Measurements from ENCODE around the gene TFF3. TPM values are rescaled to one million over a fixed set of nuclear protein-coding genes. Genes with fewer than 3 reads are reported as not detected.

TFF3 gene
- total and polyA plus RNA-seq, 10 of the 15 experiments (the other 5 are each of a cell fraction or from before 2014, with no cell fraction given): not detected

- TF ChIP-seq KLF5 (IDR thresholded peaks at IDR 0.05; ENCODE audit: partially characterized antibody) (no peak), NR2C1 (IDR thresholded peaks at IDR 0.05) (no peak), YBX1 (IDR thresholded peaks at IDR 0.05) (no peak), MTA3 (IDR thresholded peaks at IDR 0.05; ENCODE audit: borderline replicate concordance, low read length) (no peak), PML (IDR thresholded peaks at IDR 0.05; ENCODE audit: low read length) (no peak), MXI1 (IDR thresholded peaks at IDR 0.05; ENCODE audit: low read depth, low read length) (no peak), BRCA1 (IDR thresholded peaks at IDR 0.05; ENCODE audit: low read depth, low read length) (no peak), MEF2B (IDR thresholded peaks at IDR 0.05; ENCODE audit: partially characterized antibody, poor library complexity, severe bottlenecking) (peak; percentile 95), NBN (IDR thresholded peaks at IDR 0.05) (peak; percentile 91), CHD1 (IDR thresholded peaks at IDR 0.05; ENCODE audit: low read depth, low read length) (no peak), EGR1 (IDR thresholded peaks at IDR 0.05; ENCODE audit: borderline replicate concordance in 1 of 2, low read depth in 2 of 2, low read length in 2 of 2) (no peak), CBX5 (IDR thresholded peaks at IDR 0.05; ENCODE audit: low read depth) (no peak), PBX3 (IDR thresholded peaks at IDR 0.05; ENCODE audit: insufficient replicate concordance, low read depth, low read length) (no peak), GABPA (IDR thresholded peaks at IDR 0.05; ENCODE audit: low read depth) (no peak), FOS (IDR thresholded peaks at IDR 0.05; ENCODE audit: borderline replicate concordance, extremely low read depth, insufficient read length) (no peak), ZNF24 (IDR thresholded peaks at IDR 0.05) (no peak), JUND (IDR thresholded peaks at IDR 0.05; ENCODE audit: low read depth, low read length) (no peak), RBBP5 (conservative IDR thresholded peaks at IDR 0.05) (no peak), CEBPB (IDR thresholded peaks at IDR 0.05; ENCODE audit: borderline replicate concordance in 1 of 2, low read depth in 2 of 2, low read length in 2 of 2) (no peak), SP1 (IDR thresholded peaks at IDR 0.05; ENCODE audit: low read depth, low read length) (no peak), ZNF622 (IDR thresholded peaks at IDR 0.05) (no peak), SREBF2 (IDR thresholded peaks at IDR 0.05; ENCODE audit: low read length) (no peak), MTA2 (IDR thresholded peaks at IDR 0.05; ENCODE audit: low read depth) (no peak), REST (IDR thresholded peaks at IDR 0.05; ENCODE audit: low read depth, low read length) (no peak), CBFB (IDR thresholded peaks at IDR 0.05; ENCODE audit: low read depth) (peak; percentile 52; the same call in 1 of the 2 replicates), PKNOX1 (IDR thresholded peaks at IDR 0.05) (0 out of 2 replicates have a peak, but pooled peaks have one; percentile 20)
- TF ChIP-seq, protein P1, sequence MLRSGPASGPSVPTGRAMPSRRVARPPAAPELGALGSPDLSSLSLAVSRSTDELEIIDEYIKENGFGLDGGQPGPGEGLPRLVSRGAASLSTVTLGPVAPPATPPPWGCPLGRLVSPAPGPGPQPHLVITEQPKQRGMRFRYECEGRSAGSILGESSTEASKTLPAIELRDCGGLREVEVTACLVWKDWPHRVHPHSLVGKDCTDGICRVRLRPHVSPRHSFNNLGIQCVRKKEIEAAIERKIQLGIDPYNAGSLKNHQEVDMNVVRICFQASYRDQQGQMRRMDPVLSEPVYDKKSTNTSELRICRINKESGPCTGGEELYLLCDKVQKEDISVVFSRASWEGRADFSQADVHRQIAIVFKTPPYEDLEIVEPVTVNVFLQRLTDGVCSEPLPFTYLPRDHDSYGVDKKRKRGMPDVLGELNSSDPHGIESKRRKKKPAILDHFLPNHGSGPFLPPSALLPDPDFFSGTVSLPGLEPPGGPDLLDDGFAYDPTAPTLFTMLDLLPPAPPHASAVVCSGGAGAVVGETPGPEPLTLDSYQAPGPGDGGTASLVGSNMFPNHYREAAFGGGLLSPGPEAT (IDR thresholded peaks at IDR 0.05; ENCODE audit: low read depth): peak; percentile 61; the same call in 1 of the 2 replicates
Measured at GRCh38 chr21:42286416-42286815, 28.8 kb downstream of the TFF3 start (continued).

Data from GM12878 (cell line).